Colonic mucosa (tissue), 4 donors: ENCODE data around the gene PDZD4. TPM values are rescaled to one million over a fixed set of nuclear protein-coding genes. Genes with fewer than 3 reads are reported as not detected.

Experiments used
- DNase-seq: peaks from one replicate; pipeline ENCODE4 v3.0.0-alpha.2; 2020
- H3K27ac ChIP-seq: fragments of 200-600 bp; one replicate; pipeline ENCODE4 v1.8.0; 2021
- H3K27me3 ChIP-seq: fragments of 200-600 bp; one replicate; pipeline ENCODE4 v1.8.0; 2021
- H3K36me3 ChIP-seq: fragments of 200-600 bp; one replicate; pipeline ENCODE4 v1.8.0; 2021
- H3K4me1 ChIP-seq: fragments of 200-600 bp; one replicate; pipeline ENCODE4 v1.8.0; 2021; ENCODE audit warnings: mild to moderate bottlenecking
- H3K4me3 ChIP-seq: fragments of 200-600 bp; one replicate; pipeline ENCODE4 v1.8.0; 2021
- H3K9ac ChIP-seq, 2 donors: one replicate each; pipeline ENCODE4 v1.7.0; 2013; ENCODE audit warnings: control low read depth in 2 of 2, low read depth in 2 of 2, low read length in 2 of 2
- H3K9me3 ChIP-seq: fragments of 200-600 bp; one replicate; pipeline ENCODE4 v1.8.0; 2021
- intact Hi-C: fragments of 100-400 bp; cut with DNase I; formaldehyde crosslinking; loops from one replicate; pipeline ENCODE4 v1.14.1; 2022
- total RNA-seq, 2 donors: library from RNA; stranded (reverse); fragmentation: NEBNext Ultra II Directional in 1 of 2; extraction: Animal tissue kit (Norgen Biotek cat#: 25700) in 1 of 2; gene quantifications; one replicate each; pipeline ENCODE4 v1.2.1, GENCODE V29; 2021
- TF ChIP-seq, protein P1 (sequence below): fragments of 200-600 bp; IDR thresholded peaks from one replicate; pipeline ENCODE4 v1.8.0; 2022; ENCODE audit warnings: antibody characterized with exemption, mild to moderate bottlenecking
- donor health status: healthy.
- donor health status: DM: no; HTN: no; CAD: no.
- donor health status: DM: no; HTN: no; CAD: no.

The PDZD4 gene
- total RNA-seq, 2 donors from 2014 or later, result 1.5 to 3.2 TPM

DNA sequence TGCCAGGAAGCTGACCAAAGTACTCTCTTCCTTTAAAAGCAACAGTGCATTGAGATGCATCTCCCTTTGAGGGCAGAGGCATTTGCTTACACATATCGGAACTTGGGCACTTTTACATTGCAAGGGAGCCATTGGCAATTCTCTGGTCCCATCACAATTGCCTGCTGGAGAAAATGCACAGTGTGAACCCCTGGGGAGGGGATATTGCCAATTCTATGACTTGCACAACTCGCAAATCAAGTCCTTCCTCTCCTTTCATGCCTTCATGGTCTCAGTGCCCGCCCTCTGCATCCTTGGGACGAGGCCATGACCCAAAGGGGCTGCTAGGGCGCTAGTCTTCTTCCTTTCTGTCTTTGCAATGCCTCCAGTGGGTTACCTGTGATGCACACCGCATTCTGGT lies 14.9 kb upstream of the PDZD4 start:
- Histone ChIP-seq H3K27me3 (peaks cover 3% of the 10 kb centered on the region), H3K36me3 (no peaks in the 10 kb centered on the region), H3K27ac (no peak overlapping the region), H3K9ac (no peak overlapping the region), H3K4me1 (no peaks in the 10 kb centered on the region), H3K4me3 (no peak overlapping the region), H3K9me3 (no peaks in the 10 kb centered on the region)
- DNase-seq, result no peak
- TF ChIP-seq, protein P1, sequence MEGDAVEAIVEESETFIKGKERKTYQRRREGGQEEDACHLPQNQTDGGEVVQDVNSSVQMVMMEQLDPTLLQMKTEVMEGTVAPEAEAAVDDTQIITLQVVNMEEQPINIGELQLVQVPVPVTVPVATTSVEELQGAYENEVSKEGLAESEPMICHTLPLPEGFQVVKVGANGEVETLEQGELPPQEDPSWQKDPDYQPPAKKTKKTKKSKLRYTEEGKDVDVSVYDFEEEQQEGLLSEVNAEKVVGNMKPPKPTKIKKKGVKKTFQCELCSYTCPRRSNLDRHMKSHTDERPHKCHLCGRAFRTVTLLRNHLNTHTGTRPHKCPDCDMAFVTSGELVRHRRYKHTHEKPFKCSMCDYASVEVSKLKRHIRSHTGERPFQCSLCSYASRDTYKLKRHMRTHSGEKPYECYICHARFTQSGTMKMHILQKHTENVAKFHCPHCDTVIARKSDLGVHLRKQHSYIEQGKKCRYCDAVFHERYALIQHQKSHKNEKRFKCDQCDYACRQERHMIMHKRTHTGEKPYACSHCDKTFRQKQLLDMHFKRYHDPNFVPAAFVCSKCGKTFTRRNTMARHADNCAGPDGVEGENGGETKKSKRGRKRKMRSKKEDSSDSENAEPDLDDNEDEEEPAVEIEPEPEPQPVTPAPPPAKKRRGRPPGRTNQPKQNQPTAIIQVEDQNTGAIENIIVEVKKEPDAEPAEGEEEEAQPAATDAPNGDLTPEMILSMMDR, result no peak
- intact Hi-C loops, result no loop called here

DNA sequence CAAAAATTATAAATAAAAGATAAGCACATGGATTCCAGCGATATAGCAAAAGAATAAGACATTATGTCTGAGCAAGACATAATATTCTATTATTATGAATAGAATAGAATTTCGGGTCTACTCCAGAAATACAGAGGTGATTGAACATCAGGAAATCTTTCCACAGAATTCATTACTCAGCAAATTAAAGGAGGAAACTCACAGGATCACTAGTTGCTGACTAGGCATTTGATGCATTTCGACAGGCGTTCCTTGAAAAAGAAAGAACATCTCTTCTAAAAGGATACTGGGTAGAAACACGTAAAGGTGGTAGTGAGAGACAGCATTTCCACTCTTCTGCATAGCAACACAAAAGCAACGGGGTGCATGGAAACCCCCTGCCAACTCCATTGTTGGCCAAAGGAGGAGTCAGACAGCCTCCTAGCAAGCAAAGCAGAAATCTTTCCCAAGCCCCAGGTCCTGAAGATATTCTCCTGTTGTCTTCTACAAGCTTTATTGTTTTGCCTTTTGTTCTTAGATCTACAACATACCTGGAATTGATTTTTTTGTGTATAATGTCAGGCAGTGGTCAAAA lies 14.3 kb upstream of the PDZD4 start:
- intact Hi-C loops, result no loop called here
- Histone ChIP-seq H3K27ac (no peak overlapping the region), H3K36me3 (no peaks in the 10 kb centered on the region), H3K27me3 (peaks cover 3% of the 10 kb centered on the region), H3K9me3 (no peaks in the 10 kb centered on the region), H3K4me1 (no peaks in the 10 kb centered on the region), H3K9ac (no peak overlapping the region), H3K4me3 (no peak overlapping the region)
- TF ChIP-seq, protein P1, result no peak
- DNase-seq, result no peak

DNA sequence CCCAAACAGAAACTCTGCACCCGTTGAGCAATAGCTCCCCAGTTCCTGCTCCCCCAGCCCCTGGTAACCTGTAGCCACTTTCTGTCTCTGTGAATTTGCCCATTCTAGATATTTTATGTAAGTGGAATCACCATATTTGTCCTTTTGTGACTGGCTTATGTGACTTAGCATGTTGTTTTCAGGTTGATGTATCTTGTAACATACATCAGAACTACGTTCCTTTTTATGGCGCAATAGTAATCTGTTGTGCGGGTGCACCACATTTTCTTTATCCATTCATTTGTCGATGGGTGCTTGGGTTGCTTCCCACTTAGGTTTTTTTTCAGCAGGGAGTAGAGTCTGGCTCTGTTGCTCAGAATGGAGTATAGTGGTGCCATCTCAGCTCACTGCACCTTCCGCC lies 6.6 kb upstream of the PDZD4 start:
- H3K27ac ChIP-seq, result no peak overlapping the region
- intact Hi-C loops, result no loop called here
- H3K27me3 ChIP-seq, result peaks cover 11% of the 10 kb centered on the region
- no peaks in the 10 kb centered on the region for H3K4me1 ChIP-seq
- H3K36me3 ChIP-seq, result no peaks in the 10 kb centered on the region
- DNase-seq, result no peak
- TF ChIP-seq, protein P1, result no peak
- no peak overlapping the region for H3K4me3 ChIP-seq
- no peaks in the 10 kb centered on the region for H3K9me3 ChIP-seq
- no peak overlapping the region for H3K9ac ChIP-seq

DNA sequence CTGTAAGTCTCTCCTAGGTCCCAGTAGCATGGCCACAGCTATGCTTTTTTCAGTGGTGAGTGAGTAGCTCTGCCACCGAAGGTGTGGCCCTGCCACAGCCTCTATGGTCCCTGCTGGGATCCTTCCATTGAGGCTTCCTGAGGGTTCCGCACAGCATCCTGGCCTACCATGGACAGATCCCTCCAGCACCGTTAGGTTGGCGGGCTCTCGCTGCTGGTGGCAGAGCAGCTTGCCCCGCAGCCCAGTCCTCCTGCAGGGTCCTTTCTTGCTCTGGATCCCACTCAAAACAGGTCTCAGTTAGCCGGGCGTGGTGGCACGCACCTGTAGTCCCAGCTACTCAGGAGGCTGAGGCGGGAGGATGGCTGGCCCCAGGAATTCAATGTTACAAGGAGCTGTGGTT lies 2.4 kb upstream of the PDZD4 start:
- no peak overlapping the region for H3K9ac ChIP-seq
- intact Hi-C loops, result no loop called here
- no peaks in the 10 kb centered on the region for H3K9me3 ChIP-seq
- H3K27ac ChIP-seq, result no peak overlapping the region
- H3K4me3 ChIP-seq, result no peak overlapping the region
- DNase-seq, result no peak
- H3K4me1 ChIP-seq, result no peaks in the 10 kb centered on the region
- TF ChIP-seq, protein P1, result no peak
- H3K27me3 ChIP-seq, result peaks cover 40% of the 10 kb centered on the region
- no peaks in the 10 kb centered on the region for H3K36me3 ChIP-seq

DNA sequence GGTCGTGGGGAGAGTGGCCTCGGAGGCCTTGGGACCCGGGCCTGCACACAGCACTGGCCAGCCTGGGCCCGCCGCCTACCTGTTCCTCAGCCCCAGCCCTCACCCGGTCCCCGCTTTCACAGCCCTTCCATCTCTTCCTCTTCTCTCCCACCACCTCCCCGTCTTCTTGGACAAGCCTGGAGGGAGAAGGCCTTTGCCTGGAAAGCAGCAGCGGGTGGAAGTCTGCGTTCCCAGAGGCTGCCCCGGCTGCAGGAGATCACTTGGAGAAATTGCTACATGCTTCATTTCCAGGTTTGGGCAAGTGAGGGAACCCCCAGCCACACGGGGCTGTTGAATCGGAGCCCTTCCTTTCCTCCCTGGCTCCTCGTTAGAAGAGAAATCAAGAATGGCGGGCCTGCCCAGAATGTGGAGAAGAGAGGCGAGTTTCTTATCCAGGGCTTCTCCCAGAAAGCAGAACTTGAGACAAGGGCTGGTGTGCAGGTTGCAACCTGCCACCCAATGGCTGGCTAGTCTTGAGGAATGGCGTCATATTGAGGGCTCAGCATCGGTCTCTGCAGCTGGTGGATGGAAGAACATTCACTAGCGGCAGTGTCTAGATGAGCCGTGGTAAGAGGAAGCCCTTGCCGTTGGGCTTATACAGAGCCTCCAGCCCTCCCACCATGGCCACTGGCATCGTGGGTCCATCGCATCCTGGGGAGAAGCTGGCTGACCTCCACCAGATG lies 1.2 kb upstream of the PDZD4 start:
- no peak overlapping the region for H3K9ac ChIP-seq
- H3K27me3 ChIP-seq, result peaks cover 40% of the 10 kb centered on the region
- no peak overlapping the region for H3K4me3 ChIP-seq
- no peaks in the 10 kb centered on the region for H3K9me3 ChIP-seq
- H3K36me3 ChIP-seq, result no peaks in the 10 kb centered on the region
- DNase-seq, result no peak
- TF ChIP-seq, protein P1, result no peak
- intact Hi-C loops, result no loop called here
- H3K27ac ChIP-seq, result no peak overlapping the region
- H3K4me1 ChIP-seq, result no peaks in the 10 kb centered on the region
